ENCODE results near the gene PSMB9. TPM values are rescaled to one million over a fixed set of nuclear protein-coding genes. Genes with fewer than 3 reads are reported as not detected.
A peak's percentile ranks its signal among the peaks of the same experiment; 100 is the strongest.

PSMB9 gene
- total RNA-seq, 1 donor, result 20.3 TPM

DNA sequence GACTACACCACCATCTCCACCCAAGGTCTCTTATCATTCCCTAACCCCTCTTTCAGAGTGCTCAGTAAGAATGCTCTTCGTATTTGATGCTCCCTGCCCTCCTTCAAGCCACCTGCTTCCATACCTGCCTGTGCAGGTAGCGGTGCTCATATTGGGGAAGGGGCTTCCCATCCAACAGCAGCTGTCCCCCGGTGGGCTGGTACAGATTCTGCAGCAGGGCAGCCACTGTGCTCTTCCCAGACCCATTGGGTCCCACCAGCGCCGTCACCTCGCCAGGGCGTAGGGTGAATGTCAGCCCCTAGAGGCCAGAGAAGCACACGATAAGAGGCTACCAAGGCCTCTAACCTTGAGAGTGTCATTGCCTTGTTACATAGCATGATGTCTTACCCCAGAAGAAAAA, 6.2 kb upstream of the PSMB9 start:
- Histone ChIP-seq H3K4me2 (ENCODE audit: insufficient read depth, low read length) (no peak overlapping the region), H3K4me1 (ENCODE audit: insufficient read depth, low read length) (peaks cover 20% of the 10 kb centered on the region), H4K20me1 (ENCODE audit: insufficient read depth, low read length) (no peaks in the 10 kb centered on the region), H3K27ac (ENCODE audit: low read depth, low read length) (no peak overlapping the region), H3K79me2 (ENCODE audit: insufficient read depth, low read length) (peaks cover 34% of the 10 kb centered on the region), H3K27me3 (ENCODE audit: insufficient read depth, low read length) (no peaks in the 10 kb centered on the region), H3K36me3 (ENCODE audit: insufficient read depth, low read length) (peaks cover 61% of the 10 kb centered on the region), H3K4me3 (ENCODE audit: insufficient read depth, low read length) (no peak overlapping the region), H3K9me3 (ENCODE audit: low read depth, low read length) (no peaks in the 10 kb centered on the region), H2AFZ (ENCODE audit: low read length) (no peak overlapping the region)
- no peak for DNase-seq (ENCODE audit: insufficient read length, low spot score, missing footprints)
- TF ChIP-seq, protein P1, sequence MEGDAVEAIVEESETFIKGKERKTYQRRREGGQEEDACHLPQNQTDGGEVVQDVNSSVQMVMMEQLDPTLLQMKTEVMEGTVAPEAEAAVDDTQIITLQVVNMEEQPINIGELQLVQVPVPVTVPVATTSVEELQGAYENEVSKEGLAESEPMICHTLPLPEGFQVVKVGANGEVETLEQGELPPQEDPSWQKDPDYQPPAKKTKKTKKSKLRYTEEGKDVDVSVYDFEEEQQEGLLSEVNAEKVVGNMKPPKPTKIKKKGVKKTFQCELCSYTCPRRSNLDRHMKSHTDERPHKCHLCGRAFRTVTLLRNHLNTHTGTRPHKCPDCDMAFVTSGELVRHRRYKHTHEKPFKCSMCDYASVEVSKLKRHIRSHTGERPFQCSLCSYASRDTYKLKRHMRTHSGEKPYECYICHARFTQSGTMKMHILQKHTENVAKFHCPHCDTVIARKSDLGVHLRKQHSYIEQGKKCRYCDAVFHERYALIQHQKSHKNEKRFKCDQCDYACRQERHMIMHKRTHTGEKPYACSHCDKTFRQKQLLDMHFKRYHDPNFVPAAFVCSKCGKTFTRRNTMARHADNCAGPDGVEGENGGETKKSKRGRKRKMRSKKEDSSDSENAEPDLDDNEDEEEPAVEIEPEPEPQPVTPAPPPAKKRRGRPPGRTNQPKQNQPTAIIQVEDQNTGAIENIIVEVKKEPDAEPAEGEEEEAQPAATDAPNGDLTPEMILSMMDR (IDR thresholded peaks at IDR 0.05; ENCODE audit: extremely low read depth, low read depth, low read length), result no peak

DNA sequence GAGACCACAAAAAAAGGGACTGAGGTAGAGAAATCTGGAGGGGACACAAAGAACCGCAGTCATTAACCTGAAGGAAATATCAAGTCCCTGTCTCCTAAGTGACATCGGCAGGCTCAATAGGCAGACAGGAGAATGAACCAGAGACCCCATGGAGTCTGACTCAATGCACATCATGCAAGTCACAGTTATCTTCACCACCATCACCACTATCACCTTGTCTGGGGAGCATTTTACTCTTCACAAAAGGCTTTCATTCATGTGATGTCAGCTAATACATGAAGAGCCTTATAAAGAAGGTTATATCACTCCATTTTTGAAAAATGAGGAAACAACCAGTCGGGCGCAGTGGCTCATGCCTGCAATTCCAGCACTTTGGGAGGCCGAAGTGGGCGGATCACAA, 4.9 kb upstream of the PSMB9 start:
- no peak overlapping the region for H3K4me3 ChIP-seq (ENCODE audit: insufficient read depth, low read length)
- no peak overlapping the region for H3K4me2 ChIP-seq (ENCODE audit: insufficient read depth, low read length)
- no peaks in the 10 kb centered on the region for H3K27me3 ChIP-seq (ENCODE audit: insufficient read depth, low read length)
- H3K9me3 ChIP-seq (ENCODE audit: low read depth, low read length), result no peaks in the 10 kb centered on the region
- peaks cover 13% of the 10 kb centered on the region for H3K4me1 ChIP-seq (ENCODE audit: insufficient read depth, low read length)
- no peak for DNase-seq (ENCODE audit: insufficient read length, low spot score, missing footprints)
- H3K79me2 ChIP-seq (ENCODE audit: insufficient read depth, low read length), result peaks cover 20% of the 10 kb centered on the region
- TF ChIP-seq, protein P1 (IDR thresholded peaks at IDR 0.05; ENCODE audit: extremely low read depth, low read depth, low read length), result no peak
- peaks cover 61% of the 10 kb centered on the region for H3K36me3 ChIP-seq (ENCODE audit: insufficient read depth, low read length)
- H2AFZ ChIP-seq (ENCODE audit: low read length), result no peak overlapping the region
- no peak overlapping the region for H3K27ac ChIP-seq (ENCODE audit: low read depth, low read length)
- no peaks in the 10 kb centered on the region for H4K20me1 ChIP-seq (ENCODE audit: insufficient read depth, low read length)

DNA sequence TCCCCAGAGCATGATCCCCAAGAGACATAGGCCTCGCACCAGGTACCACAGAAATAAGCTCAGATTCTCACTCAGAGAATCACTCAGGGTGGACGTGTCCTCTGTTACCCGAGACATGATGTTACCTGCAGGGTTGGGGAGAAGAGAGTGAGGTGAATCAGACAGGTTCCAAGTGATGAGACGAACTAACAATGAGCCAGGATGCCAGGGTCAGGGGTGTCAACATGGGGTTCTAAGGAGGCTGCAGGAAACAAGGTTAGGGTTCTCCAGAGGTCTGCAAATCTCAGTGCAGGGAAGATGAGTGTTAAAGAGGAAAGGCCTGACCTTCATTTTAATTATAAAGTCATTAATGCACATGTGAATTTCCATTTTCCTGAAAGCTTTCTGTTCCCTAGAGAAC, 3.0 kb upstream of the PSMB9 start:
- Histone ChIP-seq H3K4me3 (ENCODE audit: insufficient read depth, low read length) (no peak overlapping the region), H3K27me3 (ENCODE audit: insufficient read depth, low read length) (no peaks in the 10 kb centered on the region), H3K36me3 (ENCODE audit: insufficient read depth, low read length) (peaks cover 52% of the 10 kb centered on the region), H3K9me3 (ENCODE audit: low read depth, low read length) (no peaks in the 10 kb centered on the region), H2AFZ (ENCODE audit: low read length) (no peak overlapping the region), H3K4me1 (ENCODE audit: insufficient read depth, low read length) (peaks cover 14% of the 10 kb centered on the region), H3K4me2 (ENCODE audit: insufficient read depth, low read length) (no peak overlapping the region), H3K27ac (ENCODE audit: low read depth, low read length) (no peak overlapping the region), H4K20me1 (ENCODE audit: insufficient read depth, low read length) (no peaks in the 10 kb centered on the region), H3K79me2 (ENCODE audit: insufficient read depth, low read length) (peaks cover 25% of the 10 kb centered on the region)
- TF ChIP-seq, protein P1 (IDR thresholded peaks at IDR 0.05; ENCODE audit: extremely low read depth, low read depth, low read length), result no peak
- no peak for DNase-seq (ENCODE audit: insufficient read length, low spot score, missing footprints)

DNA sequence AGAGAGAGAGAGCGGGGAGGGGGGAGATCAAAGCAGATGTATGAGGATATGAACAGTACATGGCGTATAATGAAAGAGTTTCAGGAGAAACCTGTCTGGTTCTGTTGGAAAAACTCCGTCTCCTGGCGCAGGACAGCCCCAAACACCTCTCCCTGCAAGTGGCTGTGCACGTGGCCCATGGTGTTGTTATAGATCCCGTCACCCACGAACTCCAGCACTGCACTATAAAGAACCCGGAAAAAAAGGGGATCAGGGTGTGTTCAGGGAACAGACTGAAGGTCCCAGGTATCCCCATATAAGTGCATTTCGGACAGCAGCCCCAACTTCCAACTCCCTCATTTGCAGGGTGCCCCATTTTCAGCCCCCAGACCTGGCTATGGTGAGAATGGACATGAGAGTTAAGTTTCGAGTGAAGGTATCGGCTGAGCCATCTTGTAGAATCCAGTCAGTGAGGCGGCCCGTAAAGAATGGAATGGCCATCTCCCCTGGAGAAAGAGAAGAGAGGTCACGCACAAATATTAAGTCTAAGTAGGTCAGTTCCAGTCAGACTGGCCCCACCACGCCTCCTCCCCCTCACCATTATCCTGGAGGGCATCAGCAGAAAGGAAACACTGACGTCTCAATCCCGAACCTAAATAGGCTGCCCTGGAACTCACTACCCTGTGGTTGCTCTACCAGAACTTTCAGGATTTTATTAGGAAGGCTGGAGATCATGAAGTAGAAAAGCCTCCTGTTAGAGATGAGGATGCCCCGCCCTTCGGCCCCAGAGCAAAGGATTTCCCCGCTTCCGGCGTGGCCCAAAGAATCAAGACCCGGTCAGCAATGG, 1.8 kb upstream of the PSMB9 start:
- Histone ChIP-seq H3K4me2 (ENCODE audit: insufficient read depth, low read length) (peak overlapping the region; percentile 79), H2AFZ (ENCODE audit: low read length) (peak overlapping the region; percentile 100), H3K27ac (ENCODE audit: low read depth, low read length) (peak overlapping the region; percentile 92), H3K4me1 (ENCODE audit: insufficient read depth, low read length) (peaks cover 14% of the 10 kb centered on the region), H3K79me2 (ENCODE audit: insufficient read depth, low read length) (peaks cover 25% of the 10 kb centered on the region), H3K4me3 (ENCODE audit: insufficient read depth, low read length) (peak overlapping the region; percentile 92), H3K9me3 (ENCODE audit: low read depth, low read length) (no peaks in the 10 kb centered on the region), H4K20me1 (ENCODE audit: insufficient read depth, low read length) (no peaks in the 10 kb centered on the region), H3K27me3 (ENCODE audit: insufficient read depth, low read length) (no peaks in the 10 kb centered on the region), H3K36me3 (ENCODE audit: insufficient read depth, low read length) (peaks cover 40% of the 10 kb centered on the region)
- TF ChIP-seq, protein P1 (IDR thresholded peaks at IDR 0.05; ENCODE audit: extremely low read depth, low read depth, low read length), result no peak
- DNase-seq (ENCODE audit: insufficient read length, low spot score, missing footprints), result no peak
